Calu3 (cell line): Measurements from ENCODE around the gene SH3BP1. TPM values are rescaled to one million over a fixed set of nuclear protein-coding genes. Genes with fewer than 3 reads are reported as not detected.
A peak's percentile ranks its signal among the peaks of the same experiment; 100 is the strongest.

Experiments
- BruUV-seq: library from RNA; stranded (reverse); fragments of 400-500 nt; replicated peaks from 2 replicates; lab custom pipeline; 2021; lab: Mats Ljungman, UMichigan
- CTCF ChIA-PET: fragments of 300-600 bp; sonication (Branson Sonifier 250); formaldehyde crosslinking; loops from one replicate; lab custom pipeline; 2022; ENCODE audit warnings: antibody characterized with exemption; lab: Charles Lee
- DNase-seq: peaks from one replicate; pipeline ENCODE4 v3.0.0; 2022
- H3K27ac Mint-ChIP-seq: one replicate; pipeline ENCODE4 v1.8.0; 2022; ENCODE audit warnings: mixed read lengths; ENCODE audit not compliant: unreplicated experiment
- H3K27me3 Mint-ChIP-seq: one replicate; pipeline ENCODE4 v1.8.0; 2022; ENCODE audit warnings: mixed read lengths; ENCODE audit not compliant: unreplicated experiment
- H3K36me3 Mint-ChIP-seq: one replicate; pipeline ENCODE4 v1.8.0; 2022; ENCODE audit warnings: mild to moderate bottlenecking, moderate library complexity, mixed read lengths; ENCODE audit not compliant: insufficient read depth, unreplicated experiment
- H3K4me1 Mint-ChIP-seq: one replicate; pipeline ENCODE4 v1.8.0; 2022; ENCODE audit warnings: mild to moderate bottlenecking, low read depth, mixed read lengths; ENCODE audit not compliant: unreplicated experiment
- H3K4me3 Mint-ChIP-seq: one replicate; pipeline ENCODE4 v1.8.0; 2022; ENCODE audit warnings: mild to moderate bottlenecking, low read depth, moderate library complexity, mixed read lengths; ENCODE audit not compliant: unreplicated experiment
- H3K9me3 Mint-ChIP-seq: one replicate; pipeline ENCODE4 v1.8.0; 2022; ENCODE audit warnings: low read depth, mixed read lengths; ENCODE audit not compliant: unreplicated experiment
- intact Hi-C: fragments of 100-400 bp; cut with micrococcal nuclease; formaldehyde crosslinking; loops from one replicate; pipeline ENCODE4 v1.10.0; 2022; ENCODE audit not compliant: unreplicated experiment
- total RNA-seq: library from RNA; stranded (reverse); gene quantifications from 2 replicates; pipeline ENCODE4 v1.2.3, GENCODE V29; 2022
- TF ChIP-seq, protein P1 (sequence below): fragments of 200-600 bp; IDR thresholded peaks from one replicate; pipeline ENCODE4 v1.8.0; 2022; ENCODE audit warnings: antibody characterized with exemption; ENCODE audit not compliant: unreplicated experiment

Gene SH3BP1
- total RNA-seq, 1 experiment from 2014 or later: 17.6 TPM

DNA sequence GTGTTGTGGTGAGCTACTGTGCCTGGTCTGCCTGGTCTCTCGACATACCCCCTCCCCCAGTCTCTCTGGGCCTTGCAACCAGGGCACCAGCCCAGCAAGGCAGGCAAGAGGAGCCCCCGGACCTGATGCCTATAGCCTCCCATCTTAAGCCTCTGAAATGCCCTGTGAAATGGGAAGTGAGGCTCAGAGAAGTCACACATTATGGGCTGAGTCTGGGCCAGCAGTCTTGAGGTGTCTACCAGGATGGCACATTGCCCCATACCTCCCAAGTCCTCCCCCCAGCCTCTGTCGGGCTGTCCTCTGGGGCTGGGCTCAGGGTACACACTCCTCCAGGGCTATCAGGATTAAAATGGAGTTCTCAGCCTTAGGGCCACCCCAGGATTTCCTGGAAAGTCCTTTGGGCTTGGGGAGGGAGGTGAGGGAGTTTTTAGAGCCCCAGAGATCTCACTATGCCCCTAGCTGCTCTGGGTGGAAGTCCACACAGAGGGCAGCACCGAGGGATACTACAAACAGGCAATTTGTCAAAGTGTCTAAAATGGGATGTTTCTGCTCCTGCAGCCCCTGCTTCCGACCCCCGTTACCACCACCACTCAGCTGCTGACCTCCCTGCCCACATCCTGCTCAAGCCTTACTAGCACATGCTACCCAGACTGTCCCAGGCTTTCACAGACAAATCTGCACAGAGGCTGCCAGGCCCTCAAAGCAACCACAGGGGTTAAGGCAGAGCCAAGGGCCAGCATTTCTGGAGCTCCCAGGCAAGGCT lies 3.1 kb upstream of the SH3BP1 start:
- H3K4me3 Mint-ChIP-seq: no peak overlapping the region

DNA sequence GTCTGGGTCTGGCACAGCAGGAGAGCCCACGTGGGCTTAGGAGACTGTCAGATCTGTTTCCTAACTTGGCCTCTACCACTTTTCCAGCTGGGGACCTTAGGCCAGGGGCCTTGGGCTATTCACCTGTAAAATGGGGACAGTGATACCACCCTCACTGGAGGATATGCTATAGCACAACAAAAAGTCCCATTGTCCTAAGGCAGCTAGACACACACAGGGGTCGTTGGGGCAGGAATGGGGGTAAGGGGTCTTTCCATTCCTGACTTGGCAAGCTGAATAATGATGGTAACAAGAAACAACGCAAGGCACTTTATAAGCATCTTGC lies 2.6 kb upstream of the SH3BP1 start:
- no peak for DNase-seq
- no peaks in the 10 kb centered on the region for H3K27me3 Mint-ChIP-seq
- BruUV-seq: no TSS peak
- H3K27ac Mint-ChIP-seq: no peak overlapping the region
- CTCF ChIA-PET: no interaction called here
- no peaks in the 10 kb centered on the region for H3K9me3 Mint-ChIP-seq
- TF ChIP-seq, protein P1, sequence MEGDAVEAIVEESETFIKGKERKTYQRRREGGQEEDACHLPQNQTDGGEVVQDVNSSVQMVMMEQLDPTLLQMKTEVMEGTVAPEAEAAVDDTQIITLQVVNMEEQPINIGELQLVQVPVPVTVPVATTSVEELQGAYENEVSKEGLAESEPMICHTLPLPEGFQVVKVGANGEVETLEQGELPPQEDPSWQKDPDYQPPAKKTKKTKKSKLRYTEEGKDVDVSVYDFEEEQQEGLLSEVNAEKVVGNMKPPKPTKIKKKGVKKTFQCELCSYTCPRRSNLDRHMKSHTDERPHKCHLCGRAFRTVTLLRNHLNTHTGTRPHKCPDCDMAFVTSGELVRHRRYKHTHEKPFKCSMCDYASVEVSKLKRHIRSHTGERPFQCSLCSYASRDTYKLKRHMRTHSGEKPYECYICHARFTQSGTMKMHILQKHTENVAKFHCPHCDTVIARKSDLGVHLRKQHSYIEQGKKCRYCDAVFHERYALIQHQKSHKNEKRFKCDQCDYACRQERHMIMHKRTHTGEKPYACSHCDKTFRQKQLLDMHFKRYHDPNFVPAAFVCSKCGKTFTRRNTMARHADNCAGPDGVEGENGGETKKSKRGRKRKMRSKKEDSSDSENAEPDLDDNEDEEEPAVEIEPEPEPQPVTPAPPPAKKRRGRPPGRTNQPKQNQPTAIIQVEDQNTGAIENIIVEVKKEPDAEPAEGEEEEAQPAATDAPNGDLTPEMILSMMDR: no peak
- H3K4me1 Mint-ChIP-seq: peaks cover 9% of the 10 kb centered on the region
- no peak overlapping the region for H3K4me3 Mint-ChIP-seq
- intact Hi-C loops: no loop called here
- peaks cover 55% of the 10 kb centered on the region for H3K36me3 Mint-ChIP-seq

More for the DNA sequence above, 3.1 kb upstream of the SH3BP1 start:
- BruUV-seq: no TSS peak
- H3K36me3 Mint-ChIP-seq: peaks cover 60% of the 10 kb centered on the region
- no peaks in the 10 kb centered on the region for H3K27me3 Mint-ChIP-seq
- no peak for DNase-seq
- intact Hi-C loops: no loop called here
- H3K9me3 Mint-ChIP-seq: no peaks in the 10 kb centered on the region
- H3K4me1 Mint-ChIP-seq: peaks cover 9% of the 10 kb centered on the region
- H3K27ac Mint-ChIP-seq: no peak overlapping the region
- CTCF ChIA-PET: no interaction called here
- TF ChIP-seq, protein P1: no peak

DNA sequence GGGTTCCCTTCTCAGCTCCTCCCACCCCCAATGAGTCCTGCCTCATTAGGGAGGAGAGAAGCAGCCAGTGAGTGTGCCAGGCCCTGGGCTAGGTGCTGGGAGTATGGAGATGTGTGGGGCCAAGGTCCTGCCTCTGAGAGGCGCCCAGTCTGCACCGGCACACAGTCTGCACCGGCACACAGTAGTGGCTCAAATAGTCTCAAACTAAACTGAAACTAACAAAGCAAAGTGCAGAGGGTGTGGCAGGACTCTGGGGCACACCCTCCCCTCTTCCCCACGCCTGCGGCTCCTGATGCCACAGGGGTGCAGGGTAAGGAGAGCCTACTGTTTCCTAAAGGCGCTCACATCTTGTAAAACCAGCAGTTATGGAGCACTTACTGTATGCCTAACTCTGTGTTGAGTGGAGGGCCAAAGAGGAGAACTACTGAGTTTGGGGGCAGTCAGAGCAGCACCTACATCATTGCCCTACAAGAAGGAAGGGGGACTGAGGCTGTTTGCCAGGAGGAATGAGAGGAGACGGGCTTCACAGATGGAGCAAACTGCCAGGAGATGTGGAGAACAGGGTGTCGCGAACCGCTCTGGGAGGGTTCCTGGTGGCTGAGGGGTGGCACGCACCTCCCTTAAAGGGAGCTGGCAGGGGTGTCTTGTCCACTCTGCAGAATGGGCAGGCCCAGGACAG lies 939 bp upstream of the SH3BP1 start:
- no peak for DNase-seq
- Mint-ChIP-seq H3K27ac (peak overlapping the region; percentile 27), H3K9me3 (no peaks in the 10 kb centered on the region), H3K36me3 (peaks cover 57% of the 10 kb centered on the region), H3K4me3 (peak overlapping the region; percentile 72), H3K27me3 (no peaks in the 10 kb centered on the region), H3K4me1 (peaks cover 9% of the 10 kb centered on the region)
- no TSS peak for BruUV-seq
- intact Hi-C loops: no loop called here
- TF ChIP-seq, protein P1: no peak
- CTCF ChIA-PET: no interaction called here

DNA sequence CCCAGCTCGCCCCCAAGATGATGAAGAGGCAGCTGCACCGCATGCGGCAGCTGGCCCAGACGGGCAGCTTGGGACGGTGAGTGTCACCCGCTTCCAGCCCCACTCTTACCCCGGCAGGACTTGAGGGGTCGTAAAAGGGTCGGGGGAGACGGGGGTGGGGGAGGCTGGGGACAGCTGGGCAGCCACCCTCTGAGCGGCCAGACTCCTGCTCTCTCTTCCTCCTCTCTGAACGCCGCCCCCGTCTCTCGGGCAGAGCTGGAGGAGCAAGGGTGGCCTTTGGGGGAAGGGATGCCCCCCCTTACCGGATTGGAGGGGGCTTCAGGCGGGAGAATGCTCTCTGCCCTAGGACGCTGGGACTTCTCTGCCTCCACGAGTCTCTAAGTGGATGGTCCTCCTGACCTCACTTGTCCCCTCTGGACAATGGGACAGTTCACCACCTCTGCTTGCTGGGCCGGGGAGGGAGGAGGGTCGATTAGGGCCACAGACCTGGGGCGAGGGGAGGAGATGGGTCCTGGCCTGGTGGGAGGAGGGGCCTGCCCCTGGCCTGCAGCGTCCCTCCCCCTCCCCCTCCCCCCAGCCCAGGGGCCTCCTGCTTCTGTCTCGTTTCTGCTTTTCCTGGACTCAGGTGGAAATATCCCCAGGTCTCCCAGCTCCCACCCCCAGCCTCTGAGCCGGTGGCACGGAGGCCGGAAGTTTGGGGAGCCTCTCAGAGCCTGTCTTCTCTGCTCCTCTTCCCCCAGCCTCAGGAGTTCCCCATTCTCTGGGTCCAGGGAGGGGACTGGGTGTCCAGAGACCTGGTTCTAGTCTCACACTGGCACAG lies 512 bp downstream of the SH3BP1 start:
- H3K4me1 Mint-ChIP-seq: peaks cover 9% of the 10 kb centered on the region
- no peak for DNase-seq
- peak overlapping the region; percentile 72 for H3K4me3 Mint-ChIP-seq
- H3K9me3 Mint-ChIP-seq: no peaks in the 10 kb centered on the region
- CTCF ChIA-PET: interaction anchor here (0.6 to 1.2 kb wide), 3 partner anchors 14 to 88 kb away, joined by 3 to 4 read pairs (median 3); partner anchors contain the start of gene TRIOBP
- H3K27ac Mint-ChIP-seq: peak overlapping the region; percentile 77
- no peaks in the 10 kb centered on the region for H3K27me3 Mint-ChIP-seq
- TF ChIP-seq, protein P1: no peak
- BruUV-seq: no TSS peak
- intact Hi-C loops: loop anchor here (10.0 kb wide), 1 partner anchor 155 kb away; no protein-coding TSS in a partner anchor
- peaks cover 52% of the 10 kb centered on the region for H3K36me3 Mint-ChIP-seq
